NCI-H526 (cell line): ENCODE measurements around the gene HCN1.
"Not testable (repeated sequence)": the region's sequence is repeated elsewhere in the genome, so short reads cannot be mapped to it uniquely, and the experiment has no call there.

ENCODE experiments used
- DNase-seq, 2 experiments: peaks; one replicate each; lab custom pipeline; 2025; lab: John Stamatoyannopoulos, UW

HCN1 gene

GRCh38 chr5:45417285-45417998, 278.7 kb downstream of the HCN1 start:
- no peak for DNase-seq

DNA sequence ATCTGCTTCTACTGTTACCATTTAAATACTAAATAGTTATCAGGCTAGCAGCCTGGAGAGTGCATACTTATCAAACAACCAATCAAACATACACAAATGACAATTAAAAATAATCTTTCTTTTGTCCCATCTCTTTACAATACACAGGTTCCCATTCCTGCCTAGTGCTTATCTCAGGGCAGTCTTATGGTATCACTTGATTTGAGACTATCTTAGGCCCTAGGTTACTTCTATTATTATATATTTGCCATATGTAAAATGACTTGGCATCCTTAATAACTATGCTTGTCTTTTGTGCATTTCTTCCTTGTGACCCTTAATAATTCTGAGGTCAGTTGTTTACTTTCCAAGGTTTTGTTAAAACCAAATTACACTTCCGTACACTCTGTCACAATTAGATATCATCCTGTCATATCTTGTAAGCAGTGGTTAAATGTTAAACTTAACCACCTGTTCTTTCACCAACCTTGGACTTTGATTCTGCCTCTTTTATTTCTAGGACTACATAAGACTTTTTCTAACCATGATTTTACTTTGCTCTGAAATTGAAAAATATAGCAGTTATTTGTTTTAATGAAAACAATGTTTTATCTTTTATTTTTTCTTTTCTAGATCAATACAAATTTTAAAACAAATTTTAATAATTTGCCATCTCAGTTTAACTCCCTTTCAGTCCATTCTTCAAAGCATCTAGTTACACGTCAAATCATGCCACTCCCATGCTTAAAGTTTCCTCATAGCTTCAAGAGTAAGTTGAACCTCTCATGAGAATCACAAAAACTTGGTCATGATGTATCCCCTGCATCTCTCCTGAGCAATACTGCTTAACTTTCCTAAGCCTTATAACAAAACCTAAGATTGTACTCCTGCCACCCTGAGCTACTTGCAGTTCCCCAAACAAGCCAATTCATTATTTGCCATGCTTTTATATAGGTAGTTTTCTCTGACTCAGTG, 281.3 kb downstream of the HCN1 start:
- no peak for DNase-seq

- no peak for DNase-seq
Observed at GRCh38 chr5:45411971-45412612, 284.1 kb downstream of the HCN1 start.

GRCh38 chr5:45410304-45410995, 285.7 kb downstream of the HCN1 start:
- DNase-seq = no peak

DNA sequence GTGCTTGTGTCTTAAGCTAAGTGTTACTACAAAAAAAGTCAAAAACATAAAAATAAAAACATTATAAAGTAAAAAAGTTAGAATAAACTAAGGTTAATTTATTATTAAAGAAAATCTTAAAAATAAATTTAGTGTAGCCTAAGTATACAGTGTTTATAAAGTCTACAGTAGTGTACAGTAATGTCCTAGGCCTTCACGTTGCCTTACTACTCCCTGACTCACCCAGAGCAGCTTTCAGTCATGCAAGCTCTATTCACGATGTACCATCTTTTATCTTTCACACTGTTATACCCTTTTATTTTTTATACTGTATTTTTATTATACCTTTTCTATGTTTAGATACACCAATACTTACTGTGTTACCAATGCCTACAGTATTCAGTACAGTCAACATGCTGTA, 288.1 kb downstream of the HCN1 start:
- no peak for DNase-seq

- no peak for DNase-seq
Observed at GRCh38 chr5:45402804-45403455, 293.2 kb downstream of the HCN1 start.

DNA sequence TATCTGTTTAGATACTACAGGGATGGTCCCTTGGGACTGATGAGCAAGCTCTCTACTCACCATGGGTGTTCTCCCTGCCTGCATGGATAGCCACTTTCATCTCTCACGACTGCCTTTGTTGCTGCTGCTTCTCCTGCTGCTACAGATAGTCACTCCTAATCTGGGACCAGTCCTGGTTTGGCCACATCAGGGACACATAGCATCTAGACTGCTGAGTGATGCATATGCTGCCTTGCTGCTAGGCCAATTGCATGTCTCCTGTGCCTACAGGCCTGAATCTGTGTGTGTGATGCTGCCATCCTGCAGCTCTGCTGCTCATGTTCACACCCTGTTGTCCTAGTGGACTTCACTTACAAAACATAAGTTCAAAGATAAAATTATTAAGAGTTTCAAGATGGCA, 297.1 kb downstream of the HCN1 start:
- DNase-seq = no peak

GRCh38 chr5:45385321-45386058, 310.7 kb downstream of the HCN1 start:
- no peak for DNase-seq

- DNase-seq = no peak
Observed at GRCh38 chr5:45383985-45384384, 312.2 kb downstream of the HCN1 start.

GRCh38 chr5:45382583-45382982, 313.6 kb downstream of the HCN1 start:
- DNase-seq = no peak

GRCh38 chr5:45376417-45376816, 319.8 kb downstream of the HCN1 start:
- DNase-seq = no peak

- DNase-seq = no peak
Observed at GRCh38 chr5:45372629-45373028, 323.6 kb downstream of the HCN1 start.

- not testable (repeated sequence) for DNase-seq
Observed at GRCh38 chr5:45371423-45371822, 324.8 kb downstream of the HCN1 start.

DNA sequence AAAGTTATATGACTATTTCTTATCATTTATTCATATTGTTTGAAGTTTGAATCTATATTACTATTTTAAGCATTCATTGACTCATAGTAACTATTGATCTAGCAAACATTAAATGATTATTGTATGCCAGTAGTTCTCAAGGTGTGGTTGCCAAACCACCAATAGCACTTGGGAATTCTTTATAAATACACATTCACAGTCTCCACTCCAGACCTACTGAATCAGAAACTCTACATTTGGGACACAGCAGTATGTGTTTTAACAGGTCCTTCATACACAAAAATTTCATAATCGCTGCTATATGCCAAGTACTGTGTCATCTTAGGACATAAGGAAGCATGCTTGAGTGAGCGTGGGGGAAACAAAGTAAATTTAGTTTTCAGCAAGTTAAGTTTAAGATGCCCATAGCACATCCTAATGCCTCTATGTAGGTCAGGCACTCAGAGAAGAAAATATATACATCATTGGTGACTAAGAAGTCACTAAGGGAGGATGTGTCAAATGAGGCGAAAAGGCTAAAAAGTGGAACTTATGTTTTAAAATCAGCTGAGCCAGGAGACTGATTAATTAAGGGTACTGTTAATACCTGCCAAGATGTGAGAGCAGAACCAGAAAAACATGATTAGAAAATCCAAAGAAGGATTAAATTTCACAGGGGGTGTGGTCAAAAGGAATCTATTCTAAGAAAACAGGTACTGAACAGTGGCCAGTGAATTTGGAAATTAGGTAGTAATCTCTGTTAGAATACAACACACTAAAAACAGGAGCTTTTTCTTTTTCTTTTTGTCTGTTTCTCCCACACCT, 340.8 kb downstream of the HCN1 start:
- no peak for DNase-seq

GRCh38 chr5:45336464-45336863, 359.7 kb downstream of the HCN1 start:
- no peak for DNase-seq

GRCh38 chr5:45335978-45336377, 360.2 kb downstream of the HCN1 start:
- DNase-seq = no peak

DNA sequence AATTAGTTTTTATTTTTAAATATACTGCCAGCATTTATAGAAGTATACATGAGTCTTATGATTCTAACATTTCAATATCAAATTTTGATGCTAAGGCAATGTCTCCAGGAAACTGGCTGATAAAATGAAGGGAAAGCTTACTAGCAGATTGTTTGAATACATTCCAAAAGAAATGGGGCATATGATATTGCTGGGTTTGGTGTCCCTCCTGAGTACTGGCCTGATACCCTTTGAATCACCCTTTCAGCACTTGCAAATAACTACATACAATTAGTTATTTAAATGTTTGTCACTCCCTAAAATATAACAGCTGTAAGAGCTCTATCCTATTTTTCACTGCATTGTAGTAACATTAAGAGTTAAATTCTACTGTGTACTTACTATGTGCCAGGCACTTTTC, 360.8 kb downstream of the HCN1 start:
- no peak for DNase-seq

GRCh38 chr5:45334939-45335338, 361.2 kb downstream of the HCN1 start:
- no peak for DNase-seq

- DNase-seq = not testable (repeated sequence)
Observed at GRCh38 chr5:45312627-45313026, 383.6 kb downstream of the HCN1 start.

- DNase-seq = no peak
Observed at GRCh38 chr5:45295231-45295630, 400.9 kb downstream of the HCN1 start.
